GM12865 (cell line): Measurements from ENCODE around the gene QARS1.

Source experiments
- DNase-seq: peaks from one replicate; pipeline ENCODE4 v3.0.0; 2010; ENCODE audit warnings: low read depth
- H3K4me3 ChIP-seq: 2 replicates; pipeline ENCODE4 v1.5.1; 2011; ENCODE audit warnings: mild to moderate bottlenecking, low read depth, low read length, control low read depth
- CTCF ChIP-seq: IDR thresholded peaks from 2 replicates; pipeline ENCODE4 v1.5.1; 2011; ENCODE audit warnings: low read length, control low read depth, low read depth, inconsistent platforms; ENCODE audit not compliant: insufficient read depth; ENCODE audit errors: missing control alignments

Gene QARS1

GRCh38 chr3:49076116-49076515 is 28.4 kb downstream of the QARS1 start:
- TF ChIP-seq CTCF, result no peak
- no peak for DNase-seq
- H3K4me3 ChIP-seq, result no peak overlapping the region

- no peak for DNase-seq
- H3K4me3 ChIP-seq, result no peak overlapping the region
- no peak for TF ChIP-seq CTCF
These were observed 46.5 kb downstream of the QARS1 start for GRCh38 chr3:49058011-49058410.

GRCh38 chr3:49057268-49057667 is 47.3 kb downstream of the QARS1 start:
- H3K4me3 ChIP-seq, result no peak overlapping the region
- TF ChIP-seq CTCF, result no peak
- DNase-seq, result no peak

GRCh38 chr3:49054344-49054862 is 50.2 kb downstream of the QARS1 start:
- no peak for DNase-seq
- no peak overlapping the region for H3K4me3 ChIP-seq
- no peak for TF ChIP-seq CTCF

GRCh38 chr3:49053543-49053942 is 51.0 kb downstream of the QARS1 start:
- TF ChIP-seq CTCF, result no peak

More at GRCh38 chr3:49053543-49053942, 51.0 kb downstream of the QARS1 start:
- DNase-seq, result no peak
- no peak overlapping the region for H3K4me3 ChIP-seq
